Measurements from ENCODE around the gene C12orf76. TPM values are rescaled to one million over a fixed set of nuclear protein-coding genes. Genes with fewer than 3 reads are reported as not detected.
A peak's percentile ranks its signal among the peaks of the same experiment; 100 is the strongest.
"Not testable (repeated sequence)": the region's sequence is repeated elsewhere in the genome, so short reads cannot be mapped to it uniquely, and the experiment has no call there.

The C12orf76 gene
- total RNA-seq, 4 donors from 2014 or later = 9.4 to 21.5 (median 11.4) TPM

GRCh38 chr12:110020956-110021355 is 27.4 kb downstream of the C12orf76 start:
- H3K36me3 ChIP-seq = peaks cover 0 to 76% of the 10 kb centered on the region in 2 donors
- H3K4me3 ChIP-seq = no peak overlapping the region
- H3K4me1 ChIP-seq = peaks cover 2 to 34% (median 18%) of the 10 kb centered on the region in 3 donors
- 81 to 85% methylated on average over 3 of the region's 4 CpGs for WGBS, 2 donors (ENCODE audit: low coverage in 1 of 2)
- H3K27ac ChIP-seq = peak overlapping the region in 1 of 4 donors; percentile 41
- TF ChIP-seq EP300 (IDR thresholded peaks at IDR 0.05) = no peak
- no peak for TF ChIP-seq POLR2AphosphoS5 (IDR thresholded peaks at IDR 0.05)
- TF ChIP-seq POLR2A (IDR thresholded peaks at IDR 0.05) = no peak
- TF ChIP-seq CTCF (IDR thresholded peaks at IDR 0.05) = no peak
- no peaks in the 10 kb centered on the region for H3K9me3 ChIP-seq
- no peak for ATAC-seq
- H3K27me3 ChIP-seq = no peaks in the 10 kb centered on the region

DNA sequence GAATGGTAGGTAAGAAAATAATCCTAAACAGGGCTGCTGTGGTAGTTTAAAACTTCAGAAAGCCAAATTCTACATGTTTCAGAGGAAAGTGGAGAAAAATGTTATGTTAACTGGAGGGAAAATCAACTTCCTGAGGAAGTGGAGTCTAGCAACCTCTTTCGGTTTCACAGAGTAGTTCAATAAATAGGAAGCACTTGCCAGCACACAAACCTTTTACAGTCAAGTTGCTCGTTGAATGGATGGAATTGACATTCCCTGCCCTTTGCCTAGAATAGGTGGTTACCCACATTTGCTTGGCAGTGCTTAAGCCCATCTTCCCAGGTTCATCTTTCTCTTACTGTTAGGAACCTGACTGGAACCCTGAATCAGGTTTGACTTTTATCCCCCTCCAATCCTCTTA is 33.2 kb downstream of the C12orf76 start:
- TF ChIP-seq POLR2AphosphoS5 (IDR thresholded peaks at IDR 0.05) (no peak), POLR2A (IDR thresholded peaks at IDR 0.05) (no peak), EP300 (IDR thresholded peaks at IDR 0.05) (no peak), CTCF (IDR thresholded peaks at IDR 0.05) (no peak)
- Histone ChIP-seq H3K27ac (no peak overlapping the region), H3K4me1 (peaks cover 0 to 22% (median 0%) of the 10 kb centered on the region in 3 donors), H3K36me3 (peaks cover 0 to 84% of the 10 kb centered on the region in 2 donors), H3K27me3 (no peaks in the 10 kb centered on the region), H3K4me3 (no peak overlapping the region), H3K9me3 (no peaks in the 10 kb centered on the region)
- 62 to 75% methylated on average over 2 of the region's 2 CpGs for WGBS, 2 donors (ENCODE audit: low coverage in 1 of 2)
- ATAC-seq = no peak

- Histone ChIP-seq H3K4me3 (no peak overlapping the region), H3K27ac (no peak overlapping the region), H3K36me3 (peaks cover 0 to 59% of the 10 kb centered on the region in 2 donors), H3K27me3 (no peaks in the 10 kb centered on the region), H3K9me3 (no peaks in the 10 kb centered on the region), H3K4me1 (peaks cover 0 to 22% (median 0%) of the 10 kb centered on the region in 3 donors)
- 85 to 87% methylated on average over 4 of the region's 4 CpGs for WGBS, 2 donors (ENCODE audit: low coverage in 1 of 2)
- TF ChIP-seq POLR2AphosphoS5 (IDR thresholded peaks at IDR 0.05) (no peak), EP300 (IDR thresholded peaks at IDR 0.05) (no peak), CTCF (IDR thresholded peaks at IDR 0.05) (no peak), POLR2A (IDR thresholded peaks at IDR 0.05) (no peak)
- no peak for ATAC-seq
Measured at GRCh38 chr12:110012659-110013058, 35.7 kb downstream of the C12orf76 start.

DNA sequence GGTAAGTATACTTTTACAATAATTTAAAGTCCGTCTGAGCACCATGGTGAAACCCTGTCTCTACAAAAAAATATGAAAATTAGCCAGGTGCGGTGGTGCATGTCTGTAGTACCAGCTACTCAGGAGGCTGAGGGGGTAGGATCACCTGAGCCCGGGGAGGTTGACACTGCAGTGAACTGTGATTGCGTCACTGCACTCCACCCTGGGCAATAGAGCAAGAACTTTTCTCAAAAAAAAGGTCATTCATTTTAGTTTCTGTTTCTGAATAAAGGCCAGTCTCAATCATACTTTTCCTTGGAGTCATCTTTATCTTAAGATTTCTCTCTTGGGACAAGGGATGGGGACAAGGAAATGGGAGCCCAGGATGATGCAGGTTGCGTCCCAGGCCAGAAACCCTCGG is 36.2 kb downstream of the C12orf76 start:
- Histone ChIP-seq H3K4me3 (no peak overlapping the region), H3K27ac (no peak overlapping the region), H3K9me3 (no peaks in the 10 kb centered on the region), H3K36me3 (peaks cover 0 to 54% of the 10 kb centered on the region in 2 donors), H3K27me3 (no peaks in the 10 kb centered on the region), H3K4me1 (peaks cover 0 to 22% (median 0%) of the 10 kb centered on the region in 3 donors)
- 77 to 90% methylated on average over 2 to 5 of the region's 6 CpGs for WGBS, 2 donors (ENCODE audit: low coverage in 1 of 2)
- ATAC-seq = no peak
- TF ChIP-seq POLR2AphosphoS5 (IDR thresholded peaks at IDR 0.05) (no peak), POLR2A (IDR thresholded peaks at IDR 0.05) (no peak), EP300 (IDR thresholded peaks at IDR 0.05) (no peak), CTCF (IDR thresholded peaks at IDR 0.05) (no peak)

DNA sequence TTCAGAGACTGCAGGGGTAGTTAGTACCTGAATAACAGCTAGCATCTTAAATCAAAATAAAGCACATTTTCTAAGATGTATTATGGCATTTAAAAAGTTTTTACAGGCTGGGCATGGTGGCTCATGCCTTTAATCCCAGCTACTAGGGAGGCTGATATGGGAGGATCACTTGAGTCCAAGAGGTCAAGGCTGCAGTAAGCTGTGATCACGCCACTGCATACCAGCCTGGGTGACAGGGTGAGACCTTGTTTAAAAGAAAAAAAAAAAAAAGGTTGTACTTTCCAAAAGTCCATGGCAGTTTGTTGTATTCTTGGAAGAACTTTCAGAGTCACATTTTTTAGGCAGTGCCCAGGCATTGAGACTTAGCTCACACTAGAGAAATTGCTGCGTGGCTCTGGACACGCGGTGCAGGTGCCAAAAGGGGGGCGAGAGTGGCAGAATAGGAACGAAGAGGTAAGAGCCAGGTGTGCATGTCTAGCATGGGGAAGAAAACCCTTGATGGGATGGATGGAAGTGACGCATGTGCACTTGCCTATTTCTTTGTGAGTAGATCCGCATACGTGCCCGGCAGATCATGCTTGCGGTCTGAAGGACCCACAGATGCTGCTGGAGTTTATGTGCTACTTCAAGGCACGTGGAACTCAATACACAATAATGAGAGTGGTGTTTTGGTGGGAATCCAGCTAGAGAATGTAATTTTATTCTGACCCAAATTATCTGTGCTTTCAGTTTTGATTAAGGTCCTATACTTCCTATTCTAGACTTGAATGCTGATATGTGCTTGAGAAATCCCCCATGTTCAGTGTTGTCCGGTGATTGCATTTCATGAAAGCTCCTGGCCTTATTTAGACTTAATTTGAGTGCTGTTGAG is 37.2 kb downstream of the C12orf76 start:
- H3K4me3 ChIP-seq = no peak overlapping the region
- WGBS, 2 donors (ENCODE audit: low coverage in 1 of 2) = 85 to 86% methylated on average over 13 of the region's 13 CpGs
- TF ChIP-seq POLR2AphosphoS5 (IDR thresholded peaks at IDR 0.05) (no peak), EP300 (IDR thresholded peaks at IDR 0.05) (no peak), CTCF (IDR thresholded peaks at IDR 0.05) (no peak), POLR2A (IDR thresholded peaks at IDR 0.05) (no peak)
- no peaks in the 10 kb centered on the region for H3K27me3 ChIP-seq
- no peaks in the 10 kb centered on the region for H3K9me3 ChIP-seq
- no peak overlapping the region for H3K27ac ChIP-seq
- peaks cover 0 to 43% of the 10 kb centered on the region in 2 donors for H3K36me3 ChIP-seq
- no peak for ATAC-seq
- H3K4me1 ChIP-seq = peaks cover 0 to 22% (median 0%) of the 10 kb centered on the region in 3 donors

- not testable (repeated sequence) for ATAC-seq, H3K4me3 ChIP-seq, H3K27ac ChIP-seq, H3K27me3 ChIP-seq, H3K9me3 ChIP-seq
- peaks cover 0 to 21% of the 10 kb centered on the region in 2 donors for H3K36me3 ChIP-seq
- H3K4me1 ChIP-seq = peaks cover 0 to 38% (median 0%) of the 10 kb centered on the region in 3 donors
- 93 to 97% methylated on average over 7 to 14 of the region's 15 CpGs for WGBS, 2 donors (ENCODE audit: low coverage in 1 of 2)
Measured at GRCh38 chr12:110008681-110009398, 39.5 kb downstream of the C12orf76 start.
